Sigmoid colon (tissue), 3 donors: ENCODE measurements around the gene VSIG10L.

Source experiments
- CTCF ChIP-seq, 4 experiments: fragments of 450-650 bp in 3 of 4; fragments of 200-600 bp in 1 of 4; IDR thresholded peaks; one replicate each; pipeline ENCODE4 v1.5.1; 2016 to 2019; ENCODE audit warnings: antibody characterized with exemption in 4 of 4, mild to moderate bottlenecking in 3 of 4, moderate library complexity in 2 of 4
- POLR2A ChIP-seq, 2 donors: fragments of 450-650 bp; IDR thresholded peaks; one replicate each; pipeline ENCODE4 v1.6.1; 2016; ENCODE audit warnings: antibody characterized with exemption in 2 of 2, mild to moderate bottlenecking in 2 of 2, moderate library complexity in 2 of 2

GRCh38 chr19:51367255-51367564 lies 25.3 kb upstream of the VSIG10L start:
- peak; percentile 82 to 89 for TF ChIP-seq POLR2A (IDR thresholded peaks at IDR 0.05)
- TF ChIP-seq CTCF (IDR thresholded peaks at IDR 0.05), result no peak
